G401.6 (cell line): ENCODE data around the gene CACNG6.

Experiments
- FAIRE-seq: peaks from 2 replicates; lab custom pipeline; 2012; peaks lifted over from hg19 to GRCh38; lab: Jason Lieb, UNC

CACNG6 gene

GRCh38 chr19:53969366-53969765 is 22.1 kb upstream of the CACNG6 start:
- no peak for FAIRE-seq

- no peak for FAIRE-seq
Measured at GRCh38 chr19:53971673-53972072, 19.8 kb upstream of the CACNG6 start.

GRCh38 chr19:53977429-53977990 is 13.9 kb upstream of the CACNG6 start:
- peak; percentile 97 for FAIRE-seq

- peak; percentile 100 for FAIRE-seq
Measured at GRCh38 chr19:53977991-53978731, 13.3 kb upstream of the CACNG6 start.

- no peak for FAIRE-seq
Measured at GRCh38 chr19:53978975-53979801, 12.2 kb upstream of the CACNG6 start.

- FAIRE-seq, result no peak
Measured at GRCh38 chr19:53980539-53981375, 10.7 kb upstream of the CACNG6 start.

GRCh38 chr19:53981376-53981951 is 10.0 kb upstream of the CACNG6 start:
- no peak for FAIRE-seq

GRCh38 chr19:53982001-53982451 is 9.4 kb upstream of the CACNG6 start:
- no peak for FAIRE-seq

- FAIRE-seq, result no peak
Measured at GRCh38 chr19:53982611-53983010, 8.8 kb upstream of the CACNG6 start.

- FAIRE-seq, result no peak
Measured at GRCh38 chr19:53983457-53984289, 7.8 kb upstream of the CACNG6 start.

GRCh38 chr19:53985863-53986262 is 5.6 kb upstream of the CACNG6 start:
- no peak for FAIRE-seq

- FAIRE-seq, result no peak
Measured at GRCh38 chr19:53988981-53989380, 2.5 kb upstream of the CACNG6 start.

GRCh38 chr19:53989600-53990533 is 1.6 kb upstream of the CACNG6 start:
- no peak for FAIRE-seq

GRCh38 chr19:53992211-53992610 is 774 bp downstream of the CACNG6 start:
- no peak for FAIRE-seq

GRCh38 chr19:53992815-53993214 is 1.4 kb downstream of the CACNG6 start:
- FAIRE-seq, result no peak

GRCh38 chr19:53993448-53993847 is 2.0 kb downstream of the CACNG6 start:
- FAIRE-seq, result no peak

GRCh38 chr19:53994811-53995210 is 3.4 kb downstream of the CACNG6 start:
- FAIRE-seq, result no peak

GRCh38 chr19:53998223-53998622 is 6.8 kb downstream of the CACNG6 start:
- FAIRE-seq, result no peak

GRCh38 chr19:53999694-54000093 is 8.3 kb downstream of the CACNG6 start:
- no peak for FAIRE-seq

- FAIRE-seq, result no peak
Measured at GRCh38 chr19:54001496-54001895, 10.1 kb downstream of the CACNG6 start.
